GM18909 (cell line): Measurements from ENCODE around the gene SLC24A3.
A peak's percentile ranks its signal among the peaks of the same experiment; 100 is the strongest.

ENCODE experiments used
- ATAC-seq: cut with Tn5 transposase; IDR thresholded peaks from one replicate; pipeline ENCODE4 v1.9.1; 2021; ENCODE audit warnings: mild to moderate bottlenecking; ENCODE audit not compliant: unreplicated experiment, poor library complexity

SLC24A3 gene

DNA sequence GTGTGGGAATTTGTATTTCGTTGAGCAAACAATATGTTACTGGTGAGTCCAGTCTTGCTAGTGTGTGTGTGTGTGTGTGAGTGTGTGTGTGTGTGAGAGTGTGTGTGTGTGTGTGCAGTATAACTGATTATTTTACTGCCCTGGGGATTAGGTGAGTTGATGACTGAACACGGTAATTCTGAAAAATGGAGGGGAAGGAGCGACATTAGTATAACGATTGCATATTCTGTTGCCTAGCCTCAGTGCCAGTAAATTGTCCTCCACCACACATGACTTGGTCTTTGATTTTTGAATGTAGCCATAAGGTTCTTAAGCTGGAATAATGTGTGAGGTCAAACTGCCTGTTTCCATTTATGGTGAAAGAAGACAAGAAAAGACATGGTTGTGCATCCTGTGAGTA, 121.1 kb downstream of the SLC24A3 start:
- no peak for ATAC-seq

DNA sequence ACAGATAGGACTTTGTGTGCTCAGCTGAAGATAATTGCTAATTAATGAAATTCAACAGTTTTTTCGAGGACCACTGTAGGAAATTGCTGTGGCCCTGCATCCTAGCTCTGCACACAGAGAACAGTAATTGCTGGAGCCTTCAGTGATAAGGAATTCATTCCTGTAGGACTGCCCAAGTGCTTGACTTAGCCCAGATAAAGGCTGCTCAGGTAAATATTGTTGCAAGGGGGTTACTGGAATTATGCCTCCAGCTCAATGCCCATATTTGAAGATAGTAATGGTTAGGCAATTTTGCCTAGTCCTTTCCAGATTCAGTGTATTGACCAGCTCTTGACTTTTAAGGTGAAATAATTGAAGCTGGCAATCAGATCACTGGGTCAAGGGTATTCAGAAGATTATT, 122.9 kb downstream of the SLC24A3 start:
- ATAC-seq, result no peak

DNA sequence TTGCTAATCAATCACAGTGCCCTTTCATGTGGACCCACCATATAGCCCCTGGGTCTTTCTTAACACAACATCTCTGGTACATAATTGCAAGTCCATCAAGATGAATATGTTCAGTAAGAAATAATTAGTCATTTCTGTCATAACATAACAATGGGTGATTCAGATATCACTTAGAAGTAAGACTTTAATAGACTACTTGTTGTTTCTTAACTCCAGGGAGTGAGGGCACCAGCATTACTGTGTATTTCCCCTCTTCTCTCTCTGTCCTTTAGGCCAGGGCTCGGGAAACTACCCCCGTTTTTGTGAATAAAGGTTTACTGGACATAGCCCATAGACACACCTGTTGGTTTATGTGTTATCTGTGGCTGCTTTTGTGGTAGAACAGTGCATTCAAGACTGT, 123.5 kb downstream of the SLC24A3 start:
- ATAC-seq, result no peak

DNA sequence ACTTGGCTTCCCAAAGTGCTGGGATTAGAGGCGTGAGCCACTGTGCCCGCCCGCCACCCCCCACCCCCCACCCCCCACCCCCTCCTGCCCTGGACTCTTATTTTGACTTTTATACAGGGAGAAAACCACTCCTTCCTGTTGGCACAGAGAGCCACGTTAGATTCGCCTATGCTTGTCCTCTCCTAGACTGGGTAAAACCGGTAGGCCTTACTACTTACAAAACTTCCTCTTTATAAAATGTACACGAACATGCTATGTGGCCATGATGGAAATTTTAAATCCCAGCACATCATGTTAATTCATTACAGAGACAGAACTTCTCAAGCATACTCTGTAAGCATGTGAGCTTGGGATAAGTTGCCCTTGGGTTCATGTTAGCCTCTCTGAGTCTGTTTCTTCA, 124.2 kb downstream of the SLC24A3 start:
- ATAC-seq, result no peak

DNA sequence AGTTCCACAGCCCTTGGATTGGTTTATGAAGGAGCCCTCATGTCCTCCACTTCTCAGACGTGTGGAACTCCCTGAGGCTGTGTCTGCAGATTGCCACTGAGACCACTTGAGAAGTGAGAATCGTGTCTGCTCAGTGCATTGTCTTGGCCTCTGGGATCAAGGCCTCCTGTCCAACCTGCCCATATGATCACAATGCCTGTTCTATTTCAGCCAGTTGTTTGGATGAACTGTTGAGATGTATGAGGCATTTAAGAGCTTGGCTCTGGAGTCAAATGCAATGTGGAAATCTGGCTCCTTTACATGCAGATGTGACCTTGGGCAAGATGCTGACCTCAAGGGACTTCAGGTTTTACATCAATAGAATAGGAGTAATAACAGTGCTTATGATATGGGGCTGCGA, 125.9 kb downstream of the SLC24A3 start:
- no peak for ATAC-seq

DNA sequence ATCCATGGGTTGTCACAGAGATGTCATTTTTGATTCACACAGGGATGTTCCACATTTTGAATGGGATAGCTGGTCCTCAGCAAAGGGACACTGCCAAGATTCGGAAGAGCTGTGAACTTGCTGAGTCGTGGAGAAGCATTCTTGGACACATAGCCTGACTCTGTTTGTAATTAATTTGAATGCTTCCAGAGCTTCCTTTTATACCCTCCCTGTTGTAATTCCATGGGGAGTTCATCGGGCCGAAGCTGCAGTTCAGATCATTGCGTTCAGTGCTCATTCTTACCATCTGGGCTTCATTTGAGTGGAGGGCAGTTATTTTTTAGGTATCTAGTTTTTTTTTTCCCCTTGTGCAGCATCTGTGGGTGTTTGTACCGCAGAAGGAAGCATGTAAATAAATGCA, 126.5 kb downstream of the SLC24A3 start:
- no peak for ATAC-seq

DNA sequence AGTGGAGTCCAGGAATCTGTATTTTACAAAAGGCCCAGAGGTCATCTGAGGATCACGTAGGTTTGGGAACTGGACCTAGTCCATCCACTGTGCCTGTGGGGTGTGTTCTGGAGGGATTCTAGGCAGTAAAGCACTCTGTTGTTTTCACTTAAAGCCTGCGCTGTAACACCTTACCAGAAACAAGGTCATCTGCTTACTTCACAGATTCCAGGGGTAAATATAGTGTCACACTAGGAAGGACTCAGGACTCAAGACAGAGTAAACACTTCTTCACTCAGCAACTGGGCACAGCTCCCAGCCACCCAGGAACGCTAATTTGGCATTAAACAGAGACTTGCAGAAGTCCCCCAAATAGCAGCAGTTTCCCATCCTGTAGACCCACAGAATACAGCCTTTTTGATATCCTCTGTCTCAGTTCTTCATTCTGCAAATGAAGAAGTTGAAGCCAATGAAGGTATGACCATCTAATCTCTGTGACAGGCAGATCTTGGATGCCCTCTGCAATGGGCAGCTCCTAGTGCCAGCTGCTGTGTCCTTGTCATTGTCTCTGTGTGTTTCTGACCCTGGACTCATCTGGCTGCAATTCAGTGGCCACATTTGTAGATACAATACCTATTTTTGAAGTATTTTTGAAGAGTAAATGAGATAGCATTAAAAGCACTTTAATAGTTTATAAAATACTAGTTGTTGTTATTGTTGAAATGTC, 129.1 kb downstream of the SLC24A3 start:
- no peak for ATAC-seq

DNA sequence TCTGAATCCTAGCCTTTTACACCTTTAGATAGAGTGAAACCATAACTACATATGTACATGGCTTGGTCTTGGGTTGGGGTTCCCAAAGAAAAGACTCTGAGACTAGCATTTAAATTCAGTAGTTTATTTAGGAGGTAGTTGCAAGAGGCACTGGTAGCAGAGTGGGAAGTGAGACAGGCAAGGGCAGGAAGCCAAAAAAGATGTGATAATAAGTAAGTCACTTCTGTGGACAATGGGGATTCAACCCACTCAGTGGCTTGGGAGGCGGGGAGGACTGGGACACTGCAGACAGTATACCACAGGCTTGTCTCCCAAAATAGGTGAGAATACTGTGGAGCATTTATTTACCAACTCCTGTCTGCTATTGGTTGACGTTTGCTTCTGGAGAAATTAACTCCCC, 131.9 kb downstream of the SLC24A3 start:
- no peak for ATAC-seq

DNA sequence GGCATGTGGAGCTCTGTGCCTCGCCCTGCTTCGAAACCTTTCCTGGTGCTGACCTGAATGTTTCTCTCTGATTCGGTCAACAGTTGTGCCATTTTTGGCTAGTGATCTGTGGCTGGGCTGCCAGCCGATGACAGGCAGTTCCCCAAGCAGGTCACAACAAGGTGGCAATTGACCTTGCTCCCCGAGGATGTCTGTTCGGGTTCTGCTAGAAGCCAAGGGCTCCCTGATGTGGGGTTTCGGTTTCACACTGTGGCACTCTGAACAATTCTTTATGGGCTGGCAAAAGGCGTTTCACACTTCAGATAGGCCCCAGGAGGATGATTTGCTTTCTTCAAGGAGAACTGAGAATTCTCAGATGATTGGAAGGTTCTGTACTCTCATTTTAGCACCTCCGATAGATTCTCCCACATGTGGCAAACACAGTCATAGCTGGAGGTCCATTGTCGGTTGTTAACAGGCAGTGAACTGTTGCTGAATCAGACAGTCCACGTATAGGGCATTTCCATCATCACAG, 135.6 kb downstream of the SLC24A3 start:
- peak; percentile 79 for ATAC-seq

DNA sequence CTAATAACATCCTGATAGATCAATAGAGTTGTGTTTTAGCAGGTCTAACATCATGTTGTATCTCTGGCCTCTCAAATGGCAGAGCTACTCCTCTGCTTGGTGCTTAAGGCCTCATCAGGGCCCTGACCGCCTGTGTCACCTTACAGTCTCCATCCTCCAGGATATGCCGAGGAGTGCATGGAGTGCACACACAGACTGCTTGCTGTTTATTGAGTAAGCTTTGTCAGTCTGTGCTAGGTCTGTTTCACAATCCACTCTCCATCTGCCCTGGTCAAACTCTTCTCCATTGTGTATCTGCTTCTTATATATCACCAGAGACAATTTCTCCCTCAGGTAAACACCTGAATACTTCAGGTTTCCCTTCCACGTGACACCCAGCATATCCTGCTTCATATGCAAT, 136.1 kb downstream of the SLC24A3 start:
- no peak for ATAC-seq

DNA sequence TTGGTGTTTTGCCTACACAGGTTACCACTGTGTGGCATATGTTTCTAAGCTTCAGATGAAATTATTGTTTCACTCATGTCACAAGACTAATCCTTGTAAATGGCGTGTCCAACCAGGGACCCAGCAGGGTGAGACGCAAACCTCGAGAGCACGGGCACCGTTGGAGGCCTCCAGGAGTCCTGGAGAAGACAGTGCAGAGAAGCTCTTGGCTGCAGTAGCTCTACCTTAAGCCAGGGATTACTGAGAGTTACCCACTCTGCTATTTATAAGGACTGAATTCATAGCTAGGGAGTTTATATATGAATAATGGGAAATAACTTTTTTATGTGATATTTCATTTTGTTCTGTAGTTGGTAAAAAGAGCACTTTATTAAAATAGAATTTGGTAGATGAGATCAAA, 137.4 kb downstream of the SLC24A3 start:
- no peak for ATAC-seq

DNA sequence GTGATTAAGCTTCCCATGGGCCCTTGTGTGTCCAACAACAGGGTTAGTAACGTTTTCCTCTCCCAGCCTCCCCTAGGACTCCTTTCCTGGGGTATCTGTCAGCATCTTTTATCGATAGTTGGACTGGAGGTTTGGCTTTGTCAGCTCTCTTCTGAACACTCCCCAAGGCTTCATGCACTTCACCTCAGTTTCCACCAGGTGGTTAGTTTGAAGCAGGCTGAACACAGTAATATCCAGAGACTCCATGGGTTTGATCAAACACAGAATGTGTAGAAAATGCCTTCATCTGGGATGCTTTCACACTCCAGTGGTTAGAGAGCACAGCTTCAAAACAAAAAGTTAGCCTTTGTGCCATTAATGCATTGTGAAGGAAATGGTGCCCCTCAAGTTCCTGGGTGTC, 139.1 kb downstream of the SLC24A3 start:
- no peak for ATAC-seq

DNA sequence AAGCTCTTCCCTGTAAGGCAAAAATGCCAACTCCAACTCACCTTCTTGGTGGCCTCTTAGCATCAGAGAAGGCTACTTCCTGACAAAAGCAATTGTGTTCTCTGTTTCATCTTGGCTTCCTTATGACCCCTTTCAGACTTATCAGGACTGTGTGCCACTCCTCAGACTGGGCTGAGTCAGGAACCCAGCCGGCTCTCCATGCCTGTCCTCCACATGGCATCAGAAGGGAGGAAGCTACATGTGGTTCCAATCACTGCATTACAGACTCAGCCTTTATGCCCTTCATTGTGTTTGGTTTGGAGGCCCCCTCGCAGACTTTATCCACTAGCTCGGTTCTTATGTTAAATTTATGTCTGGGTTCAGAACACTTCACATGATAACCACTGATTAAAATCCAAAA, 142.5 kb downstream of the SLC24A3 start:
- ATAC-seq, result no peak

DNA sequence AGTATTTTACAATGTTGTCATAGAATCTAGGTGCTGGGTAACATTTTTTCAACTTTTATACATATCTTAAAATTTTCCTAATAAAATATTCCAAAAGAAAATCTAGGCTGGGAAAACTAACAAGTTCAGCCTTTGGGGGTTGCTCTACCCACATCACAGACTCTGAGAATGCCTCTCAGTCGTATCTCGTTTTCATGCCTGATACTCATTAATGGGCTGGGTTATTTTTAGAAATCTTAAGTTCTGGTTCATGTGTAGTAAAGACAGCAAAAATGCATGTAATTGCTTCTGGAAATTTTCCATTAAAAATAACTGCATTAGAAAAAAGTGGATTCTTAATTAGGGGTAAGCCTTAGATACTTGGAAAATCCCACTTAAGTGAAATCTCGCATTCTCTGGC, 149.3 kb downstream of the SLC24A3 start:
- ATAC-seq, result no peak

DNA sequence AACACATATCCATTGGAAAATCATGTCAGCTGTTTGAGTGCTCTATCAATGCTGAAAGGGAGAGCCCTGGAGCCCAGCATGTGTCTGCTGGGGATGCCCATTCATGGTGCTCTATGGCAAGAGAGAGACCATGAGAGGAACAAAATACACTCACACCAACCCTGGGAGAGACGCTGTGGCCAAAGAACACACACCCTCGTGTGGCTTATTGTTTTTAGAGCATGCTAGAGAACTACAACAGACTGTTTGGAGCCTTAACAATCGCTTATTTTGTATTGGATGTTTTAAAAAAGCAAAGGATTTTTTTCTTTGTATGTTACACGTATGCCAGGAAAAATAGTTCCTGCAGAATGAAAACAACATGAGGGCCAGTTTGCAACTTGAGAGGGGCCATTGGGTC, 151.0 kb downstream of the SLC24A3 start:
- no peak for ATAC-seq

DNA sequence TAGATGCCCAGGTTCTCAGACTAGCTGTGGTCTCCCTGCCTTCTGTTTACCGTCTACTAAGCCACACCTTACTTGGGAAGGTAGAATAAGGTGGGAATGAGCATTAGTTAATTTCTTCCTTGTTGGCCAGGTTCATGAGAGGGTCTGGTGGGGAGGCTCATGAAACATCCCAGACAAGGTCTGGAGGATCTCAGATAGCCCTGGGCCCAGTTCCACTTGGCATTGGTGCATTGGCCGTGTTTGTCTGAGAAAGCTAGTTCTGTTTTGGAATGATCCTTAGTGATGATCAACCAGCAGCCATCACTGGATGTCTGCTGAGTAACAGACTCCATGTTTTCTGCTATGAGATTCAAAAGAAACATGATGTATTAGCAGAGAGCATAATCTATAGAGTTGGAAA, 155.1 kb downstream of the SLC24A3 start:
- no peak for ATAC-seq

DNA sequence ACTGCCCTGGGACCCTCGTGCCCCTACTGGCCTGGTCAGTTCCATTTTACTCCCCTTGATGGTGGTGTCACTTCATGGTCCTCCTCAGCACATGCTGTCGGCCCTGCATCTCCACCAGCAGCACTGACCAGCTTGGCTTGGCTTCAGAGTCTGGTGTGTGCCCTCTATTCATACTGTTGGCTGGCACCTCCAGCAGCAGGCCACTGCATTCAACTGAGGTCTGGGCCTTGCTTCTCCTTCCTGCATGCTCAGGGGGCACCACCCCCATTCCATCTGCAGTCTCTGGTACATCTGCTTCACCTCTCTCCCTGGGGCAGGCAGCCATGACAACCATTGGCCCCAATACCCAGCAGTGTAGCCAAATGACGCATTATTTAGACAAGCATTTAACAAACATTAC, 155.9 kb downstream of the SLC24A3 start:
- ATAC-seq, result no peak

DNA sequence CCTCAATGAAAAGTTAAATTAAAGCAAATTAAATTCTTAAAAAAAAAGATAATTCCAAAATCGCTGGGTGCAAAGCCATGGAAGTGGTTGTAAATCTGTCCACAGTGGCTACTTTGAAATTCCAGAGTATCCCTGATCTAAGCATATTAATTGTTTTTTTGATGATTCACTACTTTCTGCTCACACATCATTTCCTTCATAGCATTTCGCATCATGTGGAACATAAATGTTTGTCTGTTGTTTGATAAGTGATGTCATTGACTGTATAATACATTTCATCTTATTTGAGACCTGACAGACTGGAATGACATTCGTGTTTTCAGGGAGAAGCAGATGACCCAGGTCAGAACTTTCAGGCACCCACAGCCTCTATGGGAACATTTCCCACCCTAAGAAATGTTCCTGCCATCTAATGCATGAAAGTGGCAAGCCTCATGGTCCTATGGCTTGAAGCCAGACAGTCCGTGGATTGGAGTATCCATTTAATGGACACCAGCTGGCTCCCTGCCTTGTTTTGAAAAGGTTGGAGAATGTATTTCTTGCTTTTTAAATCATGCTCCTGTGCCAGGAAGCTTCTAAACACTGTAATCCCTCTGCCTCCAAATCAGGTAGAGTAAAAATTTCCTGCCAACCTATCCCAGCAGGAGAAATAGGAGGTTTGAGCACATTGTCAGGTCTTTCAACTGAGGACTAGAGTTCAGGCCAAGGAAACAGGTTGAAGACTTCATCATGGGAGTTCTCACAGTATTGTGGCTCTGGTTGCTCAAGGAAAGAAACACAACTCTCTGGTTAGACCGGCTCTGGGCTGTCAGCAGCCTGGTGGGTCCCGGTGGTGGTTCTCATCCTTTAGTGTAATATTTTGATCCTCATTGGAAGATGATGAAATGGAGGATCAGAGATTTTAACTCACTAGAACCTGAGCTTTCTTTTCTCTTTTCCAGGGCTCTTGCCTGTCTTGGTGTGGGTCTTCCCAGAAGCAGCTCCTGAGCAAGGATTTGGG, 157.9 kb downstream of the SLC24A3 start:
- ATAC-seq, result no peak

DNA sequence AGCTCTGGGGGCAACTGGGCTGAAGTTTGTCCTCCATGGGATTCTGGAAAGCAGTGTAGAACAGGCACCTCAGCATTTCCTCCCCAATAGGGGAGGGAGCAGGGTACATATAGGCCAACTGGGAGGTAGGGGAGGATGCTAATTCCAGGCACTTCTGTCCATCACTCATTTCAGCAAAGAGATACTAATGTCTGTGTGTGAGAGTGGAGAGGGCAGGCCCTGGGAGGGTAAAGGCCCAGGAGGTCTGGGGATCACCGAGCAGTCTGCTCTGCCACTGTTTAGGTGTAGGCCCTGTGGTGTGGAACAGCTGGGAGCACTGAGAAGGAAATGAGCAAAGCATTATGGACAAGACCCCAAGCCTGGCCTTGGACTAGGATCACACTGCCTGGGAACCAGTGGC, 158.7 kb downstream of the SLC24A3 start:
- no peak for ATAC-seq

DNA sequence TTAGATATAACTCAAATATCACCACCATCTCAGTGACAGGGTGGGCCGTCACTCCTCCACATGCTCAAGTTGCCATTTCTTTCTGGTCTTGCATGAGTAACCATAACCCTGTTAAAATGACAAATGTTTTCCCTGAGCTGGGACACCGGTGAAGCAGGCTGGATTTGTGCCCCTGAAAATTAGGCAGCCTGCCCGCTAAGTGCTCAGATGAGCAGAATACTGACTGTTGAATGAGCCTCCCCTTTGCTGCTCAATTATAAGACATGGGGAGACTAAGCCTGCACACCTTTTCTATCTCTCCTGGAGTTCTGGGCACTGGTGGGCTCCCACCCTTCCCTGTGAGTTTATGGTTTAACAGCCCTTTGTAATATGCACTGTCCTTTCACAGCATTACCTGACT, 161.8 kb downstream of the SLC24A3 start:
- no peak for ATAC-seq

DNA sequence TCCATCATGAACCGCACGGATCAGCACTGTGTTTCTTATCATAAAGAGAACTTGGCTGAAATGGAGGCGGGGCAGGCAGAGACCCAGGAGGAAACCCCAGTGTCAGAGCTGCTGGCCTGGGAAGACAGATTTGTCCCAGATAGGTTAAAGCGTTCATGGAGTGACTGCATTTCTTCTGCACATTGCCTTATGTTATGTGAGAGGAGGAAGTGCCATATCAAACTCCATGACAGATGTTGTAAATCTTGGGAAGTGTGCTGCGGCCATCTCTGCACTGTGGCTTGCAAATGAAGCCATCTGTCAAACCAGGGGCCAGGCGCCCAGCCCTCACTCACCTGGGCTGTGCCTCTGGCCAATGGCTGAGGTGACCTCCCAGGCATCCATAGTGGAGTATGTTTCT, 163.0 kb downstream of the SLC24A3 start:
- no peak for ATAC-seq
